ENCODE data around the gene EXOC4.

EXOC4 gene

GRCh38 chr7:133252858-133253518, at the start of gene EXOC4:
Gene EXOC4, plus strand, starts transcription at chr7:133253078.
- H3K9me3 ChIP-seq (ENCODE audit: control insufficient read depth, insufficient read depth, low read depth, low read length), result no peaks in the 10 kb centered on the region
- 0 out of 2 replicates have a peak, but pooled peaks cover 3% of the 10 kb centered on the region for H3K4me1 ChIP-seq (ENCODE audit: control insufficient read depth, insufficient read depth, low read length)
- POLR2A ChIA-PET, result no interaction called here
- peak within 1 kb of the TSS; percentile 54 for H3K27ac ChIP-seq (ENCODE audit: extremely low read depth, low read depth, low read length)
- CTCF ChIA-PET, result no interaction called here
- peak within 1 kb of the TSS; percentile 84 for H3K4me3 ChIP-seq (ENCODE audit: low read depth, low read length)
- no peaks in the 10 kb centered on the region for H3K36me3 ChIP-seq (ENCODE audit: control insufficient read depth in 2 of 2, insufficient read depth in 1 of 2, low read length in 2 of 2)
- TF ChIP-seq ZNF10 (tag by site-specific recombination; IDR thresholded peaks at IDR 0.05), result peak; percentile 60; the same call in 1 of the 2 replicates
- TF ChIP-seq HOXC10 (CRISPR knock-in tag; IDR thresholded peaks at IDR 0.05), result no peak
- TF ChIP-seq FEZF1 (tag by site-specific recombination; IDR thresholded peaks at IDR 0.05), result no peak
- peak; percentile 49; the same call in 1 of the 2 replicates for TF ChIP-seq ZNF423 (tag by site-specific recombination; IDR thresholded peaks at IDR 0.05)
- TF ChIP-seq TRIM28 (IDR thresholded peaks at IDR 0.05; ENCODE audit: borderline replicate concordance, low read length), result no peak
- TF ChIP-seq ZIC2 (tag by site-specific recombination; IDR thresholded peaks at IDR 0.05), result peak; percentile 46; the same call in 1 of the 2 replicates
- 0 out of 2 replicates have a peak, but pooled peaks have one; percentile 18 for TF ChIP-seq ZNF202 (tag by site-specific recombination; IDR thresholded peaks at IDR 0.05; ENCODE audit: borderline replicate concordance)
- TF ChIP-seq ZBTB26 (tag by site-specific recombination; optimal IDR thresholded peaks at IDR 0.05), result peak; percentile 73
- TF ChIP-seq ZNF266 (tag by site-specific recombination; IDR thresholded peaks at IDR 0.05; ENCODE audit: low read depth), result no peak
- no peak for TF ChIP-seq ZSCAN5A (tag by site-specific recombination; IDR thresholded peaks at IDR 0.05)
- TF ChIP-seq ZBTB48 (tag by site-specific recombination; IDR thresholded peaks at IDR 0.05), result peak; percentile 58; the same call in 1 of the 2 replicates
- TF ChIP-seq PATZ1 (tag by site-specific recombination; IDR thresholded peaks at IDR 0.05), result peak; percentile 58; the same call in 1 of the 2 replicates
- TF ChIP-seq EGR2 (tag by site-specific recombination; IDR thresholded peaks at IDR 0.05; ENCODE audit: low read depth), result no peak
- no peak for TF ChIP-seq ZNF37A (tag by site-specific recombination; IDR thresholded peaks at IDR 0.05)
- 0 out of 2 replicates have a peak, but pooled peaks have one; percentile 12 for TF ChIP-seq ZNF629 (tag by site-specific recombination; IDR thresholded peaks at IDR 0.05)
- TF ChIP-seq, protein P1, sequence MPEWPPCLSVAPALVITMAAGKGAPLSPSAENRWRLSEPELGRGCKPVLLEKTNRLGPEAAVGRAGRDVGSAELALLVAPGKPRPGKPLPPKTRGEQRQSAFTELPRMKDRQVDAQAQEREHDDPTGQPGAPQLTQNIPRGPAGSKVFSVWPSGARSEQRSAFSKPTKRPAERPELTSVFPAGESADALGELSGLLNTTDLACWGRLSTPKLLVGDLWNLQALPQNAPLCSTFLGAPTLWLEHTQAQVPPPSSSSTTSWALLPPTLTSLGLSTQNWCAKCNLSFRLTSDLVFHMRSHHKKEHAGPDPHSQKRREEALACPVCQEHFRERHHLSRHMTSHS (tag by site-specific recombination; IDR thresholded peaks at IDR 0.05), result no peak
- no peak for TF ChIP-seq ZNF660 (tag by site-specific recombination; IDR thresholded peaks at IDR 0.05)
- TF ChIP-seq ZNF274 (IDR thresholded peaks at IDR 0.05; ENCODE audit: low read length), result no peak
- TF ChIP-seq ZNF274 (tag by site-specific recombination; IDR thresholded peaks at IDR 0.05; ENCODE audit: borderline replicate concordance), result no peak
- peak; percentile 65 for TF ChIP-seq ZNF335 (tag by site-specific recombination; conservative IDR thresholded peaks at IDR 0.05)
- peak; percentile 17; the same call in 1 of the 2 replicates for TF ChIP-seq ZBTB17 (tag by site-specific recombination; IDR thresholded peaks at IDR 0.05)
- TF ChIP-seq ZBTB20 (tag by site-specific recombination; IDR thresholded peaks at IDR 0.05), result peak; percentile 52; the same call in 1 of the 2 replicates
- TF ChIP-seq ZBTB11 (tag by site-specific recombination; conservative IDR thresholded peaks at IDR 0.05; ENCODE audit: low read depth), result no peak
- no peak for TF ChIP-seq ZNF621 (tag by site-specific recombination; IDR thresholded peaks at IDR 0.05)
- peak; percentile 79 for TF ChIP-seq SP3 (tag by site-specific recombination; IDR thresholded peaks at IDR 0.05)
- no peak for TF ChIP-seq ZNF18 (tag by site-specific recombination; IDR thresholded peaks at IDR 0.05)
